ENCODE measurements around the gene ZNF148.

Gene ZNF148

DNA sequence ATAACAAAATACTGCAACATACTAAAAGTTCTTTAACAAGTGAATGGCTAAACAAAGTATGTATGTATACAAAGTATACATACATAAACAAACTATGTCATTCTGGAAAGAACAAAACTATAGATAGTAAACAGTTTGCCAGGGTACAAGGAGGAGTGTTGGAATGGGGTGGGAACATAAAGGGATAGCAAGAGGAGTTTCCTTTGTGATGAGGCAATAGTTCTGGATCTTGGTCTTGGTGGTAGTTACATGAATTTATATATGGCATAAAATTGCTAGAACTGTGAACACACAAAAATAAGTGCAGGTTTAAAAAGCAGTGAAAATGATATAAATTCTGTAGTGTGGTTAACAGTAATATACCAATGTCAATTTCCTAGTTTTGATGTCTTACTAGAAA is 22.0 kb downstream of the ZNF148 start:
- TF ChIP-seq SIN3A (IDR thresholded peaks at IDR 0.05; ENCODE audit: borderline replicate concordance, insufficient read depth, low read length) = no peak
- TF ChIP-seq TAF1 (IDR thresholded peaks at IDR 0.05; ENCODE audit: borderline replicate concordance, insufficient read depth, low read length) = no peak
- no peak for TF ChIP-seq FOXP2 (optimal IDR thresholded peaks at IDR 0.05; ENCODE audit: borderline replicate concordance, extremely low read depth, extremely low read length, insufficient read depth)
- no peak for TF ChIP-seq POLR2AphosphoS5 (IDR thresholded peaks at IDR 0.05; ENCODE audit: low read depth, low read length)
- TF ChIP-seq REST (IDR thresholded peaks at IDR 0.05; ENCODE audit: insufficient read depth in 1 of 2, low read depth in 2 of 2, low read length in 2 of 2) = no peak

- TF ChIP-seq TAF1 (IDR thresholded peaks at IDR 0.05; ENCODE audit: borderline replicate concordance, insufficient read depth, low read length) (no peak), POLR2AphosphoS5 (IDR thresholded peaks at IDR 0.05; ENCODE audit: low read depth, low read length) (no peak), REST (IDR thresholded peaks at IDR 0.05; ENCODE audit: insufficient read depth in 1 of 2, low read depth in 2 of 2, low read length in 2 of 2) (no peak), SIN3A (IDR thresholded peaks at IDR 0.05; ENCODE audit: borderline replicate concordance, insufficient read depth, low read length) (no peak), FOXP2 (optimal IDR thresholded peaks at IDR 0.05; ENCODE audit: borderline replicate concordance, extremely low read depth, extremely low read length, insufficient read depth) (no peak)
Measured at GRCh38 chr3:125351814-125352456, 23.2 kb downstream of the ZNF148 start.

DNA sequence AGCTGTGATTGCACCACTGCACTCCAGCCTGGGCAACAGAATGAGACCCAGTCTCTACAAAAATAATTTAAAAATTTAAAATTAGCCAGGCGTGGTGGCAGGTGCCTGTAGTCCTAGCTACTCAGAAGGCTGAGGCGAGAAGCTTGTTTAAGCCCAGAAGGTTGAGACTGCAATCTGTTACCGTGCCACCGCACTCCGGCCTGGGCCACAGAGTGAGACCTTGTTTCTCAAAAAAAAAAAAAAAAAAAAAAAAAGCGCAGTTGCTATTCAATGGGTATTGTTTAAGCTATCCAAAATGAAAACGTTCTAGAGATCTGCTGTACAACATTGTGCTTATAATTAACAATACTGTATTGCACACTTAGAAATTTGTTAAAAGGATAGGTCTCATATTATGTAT is 24.0 kb downstream of the ZNF148 start:
- TF ChIP-seq TAF1 (IDR thresholded peaks at IDR 0.05; ENCODE audit: borderline replicate concordance, insufficient read depth, low read length) (no peak), POLR2AphosphoS5 (IDR thresholded peaks at IDR 0.05; ENCODE audit: low read depth, low read length) (no peak), FOXP2 (optimal IDR thresholded peaks at IDR 0.05; ENCODE audit: borderline replicate concordance, extremely low read depth, extremely low read length, insufficient read depth) (no peak), SIN3A (IDR thresholded peaks at IDR 0.05; ENCODE audit: borderline replicate concordance, insufficient read depth, low read length) (no peak), REST (IDR thresholded peaks at IDR 0.05; ENCODE audit: insufficient read depth in 1 of 2, low read depth in 2 of 2, low read length in 2 of 2) (no peak)

DNA sequence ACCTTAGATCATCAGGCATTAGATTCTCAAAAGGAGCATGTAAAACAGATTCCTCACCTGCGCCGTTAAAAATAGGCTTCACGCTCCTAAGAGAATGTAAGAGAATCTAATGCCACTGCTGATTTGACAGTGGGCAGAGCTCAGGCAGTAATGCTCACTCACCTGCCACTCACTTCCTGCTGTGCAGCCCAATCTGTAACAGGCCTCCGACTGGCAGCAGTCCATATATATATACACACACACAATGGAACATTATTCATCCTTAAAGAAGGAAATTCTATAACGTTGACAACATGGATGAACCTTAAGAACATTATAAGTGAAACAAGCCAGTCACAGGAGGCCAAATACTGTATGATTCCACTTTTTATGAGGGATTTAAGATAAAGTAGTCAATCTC is 24.5 kb downstream of the ZNF148 start:
- TF ChIP-seq POLR2AphosphoS5 (IDR thresholded peaks at IDR 0.05; ENCODE audit: low read depth, low read length) = no peak
- no peak for TF ChIP-seq REST (IDR thresholded peaks at IDR 0.05; ENCODE audit: insufficient read depth in 1 of 2, low read depth in 2 of 2, low read length in 2 of 2)
- TF ChIP-seq TAF1 (IDR thresholded peaks at IDR 0.05; ENCODE audit: borderline replicate concordance, insufficient read depth, low read length) = no peak
- TF ChIP-seq FOXP2 (optimal IDR thresholded peaks at IDR 0.05; ENCODE audit: borderline replicate concordance, extremely low read depth, extremely low read length, insufficient read depth) = no peak
- no peak for TF ChIP-seq SIN3A (IDR thresholded peaks at IDR 0.05; ENCODE audit: borderline replicate concordance, insufficient read depth, low read length)
